ENCODE data around the gene MYBPC1. TPM values are rescaled to one million over a fixed set of nuclear protein-coding genes. Genes with fewer than 3 reads are reported as not detected.
A peak's percentile ranks its signal among the peaks of the same experiment; 100 is the strongest.

The MYBPC1 gene
- total and polyA plus RNA-seq, 2 of the 13 experiments (the other 11 are each of a cell fraction or from before 2014, with no cell fraction given) = 0.31 to 0.53 TPM

GRCh38 chr12:101653503-101653902 lies 58.7 kb downstream of the MYBPC1 start (continued):
- TF ChIP-seq E2F2 (CRISPR knock-in tag; IDR thresholded peaks at IDR 0.05; ENCODE audit: borderline replicate concordance) (no peak), U2AF1 (optimal IDR thresholded peaks at IDR 0.05; ENCODE audit: low read depth, low read length) (no peak), ZNF564 (CRISPR knock-in tag; IDR thresholded peaks at IDR 0.05) (no peak), ZNF501 (CRISPR knock-in tag; IDR thresholded peaks at IDR 0.05) (no peak), ZNF740 (CRISPR knock-in tag; IDR thresholded peaks at IDR 0.05) (no peak), ZNF292 (CRISPR knock-in tag; IDR thresholded peaks at IDR 0.05; ENCODE audit: borderline replicate concordance, low read depth) (0 out of 2 replicates have a peak, but pooled peaks have one; percentile 41), SRSF1 (optimal IDR thresholded peaks at IDR 0.05; ENCODE audit: low read depth, low read length) (no peak), HDAC2 (CRISPR knock-in tag; IDR thresholded peaks at IDR 0.05) (peak; percentile 80; the same call in 1 of the 2 replicates), ZNF710 (CRISPR knock-in tag; IDR thresholded peaks at IDR 0.05; ENCODE audit: borderline replicate concordance) (peak; percentile 89), MEIS2 (CRISPR knock-in tag; IDR thresholded peaks at IDR 0.05) (no peak), FOXP1 (IDR thresholded peaks at IDR 0.05) (no peak), FOXP1 (CRISPR knock-in tag; IDR thresholded peaks at IDR 0.05) (peak; percentile 46; the same call in 1 of the 2 replicates), RARA (CRISPR knock-in tag; IDR thresholded peaks at IDR 0.05) (no peak), HNF4G (IDR thresholded peaks at IDR 0.05; ENCODE audit: borderline replicate concordance, low read depth, low read length) (peak; percentile 63), HNF4G (CRISPR knock-in tag; IDR thresholded peaks at IDR 0.05; ENCODE audit: borderline replicate concordance, low read depth) (no peak), TCF7 (IDR thresholded peaks at IDR 0.05; ENCODE audit: low read depth) (peak; percentile 78), POGZ (CRISPR knock-in tag; IDR thresholded peaks at IDR 0.05) (peak; percentile 71; the same call in 1 of the 2 replicates), ISL2 (CRISPR knock-in tag; IDR thresholded peaks at IDR 0.05) (peak; percentile 67), REST (IDR thresholded peaks at IDR 0.05; ENCODE audit: borderline replicate concordance in 1 of 2, low read depth in 1 of 2, low read length in 2 of 2) (no peak), ZNF530 (CRISPR knock-in tag; IDR thresholded peaks at IDR 0.05; ENCODE audit: low read depth) (no peak), DRAP1 (CRISPR knock-in tag; IDR thresholded peaks at IDR 0.05) (peak; percentile 35; the same call in 1 of the 2 replicates), FOXJ3 (CRISPR knock-in tag; IDR thresholded peaks at IDR 0.05; ENCODE audit: borderline replicate concordance) (peak; percentile 47; the same call in 1 of the 2 replicates), ZMYM4 (CRISPR knock-in tag; IDR thresholded peaks at IDR 0.05) (peak; percentile 71), ZNF451 (CRISPR knock-in tag; IDR thresholded peaks at IDR 0.05) (no peak), NR2F6 (IDR thresholded peaks at IDR 0.05) (peak; percentile 46; the same call in 1 of the 2 replicates), NR2F6 (CRISPR knock-in tag; IDR thresholded peaks at IDR 0.05) (peak; percentile 69)
